Occipital lobe (tissue), 2 donors: ENCODE data around the gene TSPAN18. TPM values are rescaled to one million over a fixed set of nuclear protein-coding genes. Genes with fewer than 3 reads are reported as not detected.
A peak's percentile ranks its signal among the peaks of the same experiment; 100 is the strongest.

Experiments used
- DNase-seq: peaks from one replicate; lab custom pipeline; 2025; lab: John Stamatoyannopoulos, UW
- total RNA-seq: library from RNA; depleted of rRNA; stranded (reverse); fragments of >200 nt; gene quantifications from one replicate; pipeline ENCODE4 v1.2.3, GENCODE V29; 2014

The TSPAN18 gene
- total RNA-seq, 1 donor from 2014 or later: 19.7 TPM

DNA sequence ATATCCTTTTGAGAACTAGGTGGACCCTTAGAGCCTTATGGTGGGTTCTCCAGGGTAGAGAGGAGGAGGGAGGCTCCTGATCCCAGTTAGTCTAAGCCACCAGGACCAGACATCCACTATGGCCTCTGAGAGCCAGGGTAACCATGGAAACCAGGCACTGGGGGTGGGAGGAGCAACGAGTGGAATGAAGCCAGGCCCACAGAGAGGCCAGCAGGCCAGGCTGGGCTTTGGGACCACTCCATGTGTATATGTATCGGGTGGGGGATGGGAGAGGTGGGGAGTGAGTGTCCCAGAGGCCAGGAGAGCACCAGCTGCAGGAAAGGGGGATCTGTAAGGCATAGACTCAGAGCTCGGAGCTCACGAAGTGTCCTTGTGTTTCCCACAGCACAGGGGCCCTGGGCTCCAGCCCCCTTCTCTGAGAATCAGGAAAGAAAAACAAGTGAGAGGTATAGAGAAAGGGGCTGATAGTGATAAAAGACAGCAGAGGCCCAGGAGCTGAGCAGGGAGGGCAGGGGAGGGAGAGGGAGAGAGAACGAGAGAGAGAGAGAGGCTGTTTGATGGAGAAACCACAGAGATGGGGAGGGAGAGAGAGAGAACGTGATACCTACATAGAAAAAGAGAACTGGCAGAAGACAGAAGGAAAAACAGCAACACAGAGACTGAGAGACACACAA lies 15.5 kb upstream of the TSPAN18 start:
- no peak for DNase-seq

DNA sequence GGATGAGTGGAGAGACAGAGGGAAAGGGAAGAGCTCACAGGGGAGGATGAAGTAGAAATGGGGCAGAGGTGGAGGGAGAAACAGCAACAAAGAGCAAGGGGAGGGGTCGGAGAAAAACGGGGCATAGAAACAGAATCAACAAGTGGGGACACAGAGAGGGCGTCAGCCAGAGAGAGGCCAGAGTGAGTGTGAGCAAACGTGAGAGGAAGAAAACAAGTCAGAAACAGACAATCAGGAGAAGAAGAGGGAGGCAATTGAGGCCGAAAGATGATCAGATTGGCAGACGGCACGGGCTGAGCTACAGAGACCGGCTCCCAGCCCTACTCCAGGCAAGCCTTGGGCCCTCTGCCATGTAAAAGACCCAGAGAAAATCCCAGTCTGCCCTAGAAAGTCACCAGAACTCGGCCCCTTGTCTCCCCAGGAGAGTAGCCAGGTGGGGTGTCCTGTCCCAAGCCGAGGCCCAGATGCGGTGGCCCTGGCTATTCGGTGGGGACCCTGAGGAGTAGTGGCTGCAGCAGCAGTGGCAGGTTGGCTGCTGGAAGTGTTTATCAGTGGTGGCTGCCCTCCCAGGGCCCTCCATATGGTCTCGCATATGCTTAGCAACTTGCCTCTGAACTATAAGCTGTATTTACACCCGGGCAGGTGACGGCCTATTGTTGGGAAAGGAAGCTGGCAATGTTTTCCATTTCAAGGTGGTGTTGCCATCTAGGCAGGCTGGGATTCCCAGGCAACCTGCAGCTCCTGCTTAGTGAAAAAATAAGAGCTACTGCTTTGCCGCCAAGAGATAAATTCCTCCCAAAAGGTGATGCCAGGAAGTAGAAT lies 14.8 kb upstream of the TSPAN18 start:
- no peak for DNase-seq

DNA sequence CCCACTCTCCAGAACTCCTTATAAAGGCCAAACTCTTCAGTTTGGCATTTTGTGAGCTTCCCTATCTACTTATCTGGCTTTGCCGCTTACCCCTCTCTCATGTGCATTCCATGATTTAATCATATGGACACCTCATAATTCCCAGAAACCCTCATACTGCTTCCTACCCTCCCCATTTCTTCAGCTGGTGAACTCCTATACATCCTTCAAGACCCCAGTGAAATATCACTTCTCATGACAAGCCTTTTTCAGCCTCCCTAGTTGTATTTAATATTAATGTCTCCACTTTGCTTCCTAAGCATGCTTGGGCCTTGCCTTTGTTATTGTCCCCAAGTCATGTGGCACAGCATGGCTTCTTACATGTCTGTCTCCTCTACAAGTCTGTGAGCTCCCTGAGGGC lies 13.7 kb upstream of the TSPAN18 start:
- DNase-seq: no peak

DNA sequence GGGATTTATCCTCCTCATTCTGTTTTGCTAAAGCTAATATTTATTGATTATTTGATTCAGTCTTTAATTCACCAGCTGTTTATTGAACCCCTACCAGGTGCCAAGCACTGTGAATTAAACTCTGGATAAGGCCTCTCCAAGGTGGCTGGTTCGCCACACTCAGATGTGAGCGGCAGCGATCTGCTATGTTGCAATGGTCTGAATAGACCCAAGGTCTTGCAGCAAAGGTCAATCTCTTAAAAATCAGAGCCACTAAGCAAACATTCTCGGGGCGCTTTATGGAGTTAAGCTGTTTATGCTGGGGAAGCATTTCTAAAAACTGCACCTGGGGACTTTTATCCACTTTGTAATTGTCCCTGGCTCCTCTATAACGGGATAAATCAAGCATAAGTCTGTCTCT lies 10.5 kb upstream of the TSPAN18 start:
- DNase-seq: no peak

DNA sequence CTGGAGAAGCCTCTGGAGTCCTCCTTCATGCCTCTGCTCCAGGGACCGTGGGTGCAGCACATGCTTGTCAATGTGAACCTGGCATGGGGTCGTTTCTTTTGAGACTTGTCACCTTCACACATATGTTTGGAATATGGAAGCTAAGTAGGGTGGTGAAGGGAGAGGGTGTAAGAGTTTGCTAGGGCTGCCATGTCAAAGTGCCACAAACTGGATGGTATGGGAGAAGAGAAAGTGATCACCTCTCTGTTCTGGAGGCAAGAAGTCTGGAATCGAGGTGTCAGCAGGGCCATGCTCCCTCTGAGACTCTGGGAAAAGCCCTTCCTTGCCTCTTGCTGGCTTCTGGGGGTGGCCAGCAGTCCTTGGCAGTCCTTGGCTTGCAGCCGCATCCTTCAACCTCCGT lies 8.7 kb upstream of the TSPAN18 start:
- DNase-seq: no peak

DNA sequence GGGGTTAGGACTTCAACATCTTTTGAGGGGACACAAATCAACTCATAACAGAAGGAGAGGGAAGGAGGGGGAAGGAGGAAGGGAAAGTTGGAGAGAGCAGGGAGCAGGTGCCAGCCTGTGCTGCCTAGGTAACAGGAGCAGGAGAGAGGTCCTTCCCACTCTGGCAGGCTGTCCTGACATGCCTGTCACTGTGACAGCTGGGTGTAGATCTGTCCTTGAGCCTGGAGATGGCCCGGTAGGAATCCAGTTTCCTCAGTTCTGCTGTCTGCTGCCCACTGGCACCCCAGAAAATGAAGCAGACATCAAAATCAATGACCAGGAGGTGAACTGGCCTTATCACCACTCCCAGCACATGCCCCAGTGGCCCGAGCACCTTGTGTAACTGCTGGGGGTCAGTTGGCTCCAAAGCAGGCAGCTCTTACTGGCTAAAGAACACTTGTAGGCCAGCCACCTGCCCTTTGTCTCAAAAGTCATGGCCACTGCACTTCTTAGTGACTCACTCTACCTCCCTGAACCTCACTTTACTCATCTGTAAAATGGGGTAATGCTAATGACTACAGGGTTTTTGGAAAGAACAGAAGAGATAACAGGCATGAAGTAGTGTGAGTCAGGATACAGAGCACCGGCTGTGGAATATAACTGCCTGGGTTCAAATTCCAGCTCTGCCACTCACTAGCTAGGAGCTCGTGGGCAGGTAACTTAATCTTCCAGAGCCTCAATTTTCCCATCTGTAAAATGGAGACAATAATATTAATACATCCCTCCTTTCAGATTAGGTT lies 8.0 kb upstream of the TSPAN18 start:
- no peak for DNase-seq

DNA sequence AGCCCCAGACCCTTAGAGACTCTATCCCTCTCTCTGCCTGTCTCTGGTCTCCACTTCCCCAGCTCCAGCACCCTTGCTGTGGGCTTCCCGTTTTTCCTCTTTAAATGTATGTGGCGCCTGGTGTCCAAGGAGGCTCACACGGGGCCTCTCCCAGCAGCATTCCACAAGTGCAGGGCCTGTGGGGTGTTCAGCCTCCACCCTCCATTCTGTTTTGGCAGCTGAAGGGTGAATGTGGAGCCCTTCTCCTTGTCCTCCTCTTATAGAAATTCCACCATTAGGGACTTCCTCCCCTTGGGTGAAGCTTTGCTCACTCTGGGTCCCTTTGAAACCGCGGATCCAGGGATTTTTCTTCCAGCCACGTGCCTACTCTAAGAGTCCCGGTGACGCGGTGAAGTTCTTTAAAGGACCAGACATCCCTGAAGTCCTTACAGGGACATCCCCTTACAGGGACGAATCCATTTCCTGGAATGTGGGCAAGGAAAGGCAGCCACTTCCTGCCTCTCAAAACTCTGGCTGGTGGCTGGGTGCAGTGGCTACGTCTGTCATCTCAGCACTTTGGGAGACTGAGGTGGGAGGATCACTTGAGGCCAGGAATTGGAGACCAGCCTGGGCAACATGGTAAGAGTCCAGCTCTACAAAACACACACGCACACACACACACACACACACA lies 1.6 kb upstream of the TSPAN18 start:
- DNase-seq: no peak

DNA sequence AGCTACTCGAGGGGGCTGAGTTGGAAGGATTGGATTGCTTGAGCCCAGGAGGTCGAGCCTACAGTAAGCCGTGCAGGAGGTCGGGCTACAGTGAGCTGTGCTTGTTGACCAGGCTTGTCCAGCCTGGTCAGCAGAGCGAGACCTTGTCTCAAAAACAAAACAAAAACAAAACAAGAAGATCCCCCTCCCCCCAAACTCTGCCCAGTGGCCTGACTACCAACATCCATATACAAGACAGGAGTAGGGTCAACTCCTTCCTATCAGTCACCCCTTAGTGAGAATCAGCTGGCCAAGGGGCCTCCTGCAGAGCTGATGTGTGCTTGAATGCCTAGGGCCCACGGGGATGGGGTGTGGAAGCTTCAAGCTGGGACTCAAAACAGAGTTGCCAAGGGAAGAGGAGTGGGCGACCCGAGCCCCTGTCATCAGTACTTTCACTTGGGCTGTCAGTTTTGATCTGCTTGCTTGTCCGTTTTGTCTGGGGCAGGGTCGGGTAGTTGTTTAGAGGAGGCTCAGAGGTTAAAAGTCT lies 942 bp upstream of the TSPAN18 start:
- no peak for DNase-seq

DNA sequence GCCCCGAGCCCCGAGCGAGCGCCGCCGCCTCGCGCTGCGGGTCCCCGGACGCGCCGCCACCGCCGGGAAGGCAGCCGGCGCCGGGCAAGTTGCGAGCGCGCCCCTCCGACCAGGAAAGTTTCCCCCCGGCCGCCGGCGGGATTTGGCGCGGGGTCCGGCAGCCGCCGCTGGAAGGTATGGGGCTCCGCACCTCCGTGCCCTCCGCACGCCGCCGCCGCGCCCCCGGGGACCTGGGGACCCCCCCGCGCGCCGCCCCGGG lies 281 bp downstream of the TSPAN18 start:
- DNase-seq: no peak

DNA sequence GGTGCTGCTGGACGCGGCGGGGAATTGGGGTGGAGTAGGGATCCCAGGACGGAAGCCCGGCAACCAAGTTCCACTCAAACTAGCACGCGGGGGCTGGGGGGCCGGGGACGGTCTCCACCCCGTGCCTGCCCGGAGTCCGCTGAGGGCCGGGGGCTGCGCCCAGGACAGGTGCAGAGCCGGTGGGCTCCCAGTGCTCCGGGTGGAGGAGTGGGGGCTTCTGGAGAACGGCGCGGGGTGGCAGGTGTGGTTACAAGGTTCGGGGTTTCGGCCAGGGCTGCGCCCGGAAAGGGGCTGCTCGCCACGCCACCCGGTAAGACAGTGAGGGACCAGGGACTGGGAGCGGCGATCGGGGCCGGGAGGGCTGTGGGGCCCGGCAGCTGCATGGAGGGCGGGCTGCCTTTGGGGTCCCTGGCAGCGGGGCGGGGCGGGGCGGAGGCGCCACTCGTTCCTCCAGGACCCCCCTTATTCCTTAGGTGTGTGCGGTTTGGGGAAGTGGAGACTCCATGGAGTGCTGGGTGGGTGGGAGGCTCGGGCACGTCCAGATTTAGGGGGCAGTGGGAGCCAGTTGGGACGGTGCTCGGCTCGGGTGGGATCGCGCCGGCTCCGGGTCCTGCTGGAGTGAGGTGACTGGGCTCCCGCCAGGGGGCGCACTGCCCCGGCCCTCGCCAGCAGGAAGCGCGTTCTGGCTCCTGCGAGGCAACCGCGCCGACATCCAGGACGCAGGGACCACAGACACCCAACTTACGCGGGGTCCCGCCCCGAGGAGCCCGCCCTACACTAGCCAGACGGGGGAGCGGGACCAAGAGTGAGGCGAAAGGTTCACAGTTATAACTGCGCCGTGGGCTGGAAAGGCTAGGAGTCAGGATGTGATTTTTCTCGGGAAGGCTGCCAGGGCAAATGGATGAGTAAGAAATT lies 868 bp downstream of the TSPAN18 start:
- DNase-seq: peak; percentile 48

DNA sequence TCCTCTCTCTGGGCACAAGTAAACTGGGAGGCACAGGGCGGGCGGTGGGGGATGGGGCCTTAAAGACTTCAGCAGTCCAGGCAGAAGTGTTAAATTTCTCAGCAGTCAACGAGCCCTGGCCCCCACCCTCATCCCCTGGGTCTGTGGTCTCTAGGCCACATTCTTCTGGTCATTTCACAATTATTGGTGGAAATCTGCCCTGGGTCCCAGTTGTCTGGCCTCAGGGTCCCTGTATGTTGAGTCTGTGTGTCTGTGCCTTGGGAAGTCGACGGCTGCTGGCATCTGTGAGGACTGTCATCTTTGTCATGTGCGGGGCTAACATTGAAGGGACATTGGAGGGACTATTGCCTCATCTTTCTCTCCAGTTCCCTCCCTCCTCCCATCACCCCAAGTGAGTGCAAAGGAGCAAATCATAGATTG lies 1.7 kb downstream of the TSPAN18 start:
- no peak for DNase-seq

DNA sequence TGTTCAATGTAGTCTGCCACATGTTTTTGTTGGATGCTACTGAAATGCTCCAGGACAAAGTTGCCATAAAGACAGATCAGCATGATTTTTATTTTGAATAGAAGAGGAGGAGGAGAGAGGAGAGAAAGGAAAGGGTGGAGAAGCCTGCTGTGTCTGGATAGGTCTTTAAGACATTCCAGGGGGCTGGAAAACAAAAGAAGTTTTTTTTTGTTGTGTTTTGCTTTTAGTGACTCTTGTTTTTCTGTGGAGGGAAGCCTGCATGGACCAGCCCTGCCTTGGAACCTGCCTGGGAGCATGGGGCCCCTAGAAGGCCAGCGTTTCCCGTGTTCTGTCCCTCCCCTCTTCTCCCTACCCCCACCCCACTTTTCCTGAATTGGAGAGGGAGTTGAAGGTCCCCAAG lies 2.3 kb downstream of the TSPAN18 start:
- no peak for DNase-seq

DNA sequence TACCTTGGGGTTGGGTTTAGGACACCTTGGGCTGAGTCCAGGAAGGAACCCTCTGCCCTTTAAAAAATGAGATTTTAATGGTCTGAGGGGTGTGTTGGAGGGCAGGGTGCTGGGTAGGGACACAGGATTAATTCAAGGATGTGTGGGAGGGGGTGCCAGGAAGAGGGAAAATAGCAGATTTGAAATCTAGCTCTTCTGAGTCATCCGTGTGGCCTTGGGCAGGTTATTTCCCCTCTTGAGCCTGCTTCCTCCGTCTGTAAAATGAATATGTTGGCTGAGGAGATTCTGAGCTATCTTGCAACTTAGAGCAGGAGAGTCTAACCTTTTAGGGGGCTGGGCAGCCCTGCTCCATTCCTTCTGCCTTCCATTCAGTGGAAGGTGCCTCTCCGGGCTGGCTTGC lies 3.0 kb downstream of the TSPAN18 start:
- no peak for DNase-seq

DNA sequence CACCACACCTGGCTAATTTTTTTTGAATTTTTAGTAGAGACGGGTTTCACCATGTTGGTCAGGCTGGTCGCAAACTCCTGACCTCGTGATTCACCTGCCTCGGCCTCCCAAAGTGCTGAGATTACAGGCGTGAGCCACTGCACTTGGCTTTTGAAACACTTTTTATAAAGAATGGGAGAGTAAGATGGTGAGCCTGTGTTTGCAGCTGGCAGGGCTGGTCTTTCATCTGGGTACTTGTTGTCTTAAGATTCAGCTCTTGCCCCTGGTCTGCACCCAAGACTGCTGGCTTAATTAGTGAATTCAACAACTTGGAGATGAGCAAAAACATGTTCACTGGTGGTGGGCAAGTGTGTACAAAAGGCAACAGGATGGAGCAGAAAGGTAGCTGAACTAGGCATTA lies 4.0 kb downstream of the TSPAN18 start:
- DNase-seq: no peak

DNA sequence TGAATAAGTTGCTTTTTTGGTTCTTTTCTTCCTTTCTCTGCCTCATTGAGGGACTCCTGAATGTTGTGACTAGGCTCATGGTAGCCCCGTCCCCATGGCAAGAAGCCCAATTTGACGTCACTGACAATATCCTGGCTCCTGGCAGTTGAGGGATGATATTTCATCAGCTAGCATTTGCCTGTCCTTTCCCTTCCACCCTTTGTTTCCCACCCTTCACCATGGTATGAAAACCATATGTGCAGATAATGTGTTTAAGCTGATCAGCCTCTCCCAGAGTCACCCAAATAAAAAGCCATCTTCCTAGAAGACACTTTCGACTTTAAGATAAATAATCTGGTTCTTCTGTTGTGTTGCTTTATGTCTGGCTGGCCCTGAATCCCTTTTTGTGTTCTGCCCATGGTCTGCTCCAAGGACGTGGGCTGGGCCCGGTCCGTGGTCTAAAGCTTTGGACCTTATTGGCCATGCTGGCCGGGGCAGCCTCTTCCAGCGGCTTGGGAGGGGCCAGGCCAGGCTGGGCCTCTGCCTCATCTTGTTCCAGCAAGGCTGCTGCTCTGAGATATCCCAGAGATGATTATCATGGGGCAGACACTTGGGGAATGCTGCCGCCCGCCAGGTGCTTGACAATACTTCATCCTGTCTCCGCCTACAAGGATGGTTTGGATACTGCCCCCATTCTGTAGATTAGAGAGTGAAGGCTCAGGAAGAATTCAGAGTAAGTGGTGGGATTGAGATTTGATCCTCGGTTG lies 5.1 kb downstream of the TSPAN18 start:
- no peak for DNase-seq

DNA sequence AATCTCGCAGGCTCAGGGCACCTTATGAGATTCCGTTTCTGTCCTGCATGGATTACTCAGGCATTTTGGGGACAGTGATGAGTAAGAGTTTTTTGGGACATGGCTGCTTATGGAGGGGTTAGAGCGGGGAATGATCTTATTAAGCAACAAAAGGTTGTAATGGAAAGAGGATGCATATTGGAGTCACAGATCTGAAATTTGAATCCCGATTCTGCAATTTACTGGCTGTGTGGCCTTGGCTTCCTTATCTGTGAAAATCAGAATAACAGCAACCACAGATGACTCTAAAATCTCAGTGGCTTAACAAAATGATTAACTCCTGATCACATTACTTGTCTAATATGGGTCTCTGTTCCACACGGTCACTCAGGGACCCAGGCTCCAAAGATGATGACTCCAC lies 5.8 kb downstream of the TSPAN18 start:
- DNase-seq: no peak

DNA sequence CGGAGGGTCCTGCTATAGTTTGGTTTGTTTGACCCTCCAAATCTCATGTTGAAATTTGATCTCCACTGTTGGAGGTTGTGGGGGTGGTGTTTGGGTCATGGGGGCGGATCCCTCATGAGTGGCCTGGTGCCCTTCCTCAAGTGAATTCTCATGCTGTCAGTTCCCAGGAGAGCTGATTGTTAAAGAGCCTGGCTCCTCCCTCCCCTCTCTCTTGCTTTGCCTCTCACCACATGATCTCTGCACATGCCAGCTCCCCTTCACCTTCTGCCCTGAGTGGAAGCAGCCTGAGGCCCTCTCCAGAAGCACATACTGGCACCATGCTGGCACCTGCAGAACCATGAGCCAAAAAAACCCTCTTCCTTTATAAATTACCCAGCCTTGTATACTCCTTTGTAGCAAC lies 7.1 kb downstream of the TSPAN18 start:
- DNase-seq: no peak

DNA sequence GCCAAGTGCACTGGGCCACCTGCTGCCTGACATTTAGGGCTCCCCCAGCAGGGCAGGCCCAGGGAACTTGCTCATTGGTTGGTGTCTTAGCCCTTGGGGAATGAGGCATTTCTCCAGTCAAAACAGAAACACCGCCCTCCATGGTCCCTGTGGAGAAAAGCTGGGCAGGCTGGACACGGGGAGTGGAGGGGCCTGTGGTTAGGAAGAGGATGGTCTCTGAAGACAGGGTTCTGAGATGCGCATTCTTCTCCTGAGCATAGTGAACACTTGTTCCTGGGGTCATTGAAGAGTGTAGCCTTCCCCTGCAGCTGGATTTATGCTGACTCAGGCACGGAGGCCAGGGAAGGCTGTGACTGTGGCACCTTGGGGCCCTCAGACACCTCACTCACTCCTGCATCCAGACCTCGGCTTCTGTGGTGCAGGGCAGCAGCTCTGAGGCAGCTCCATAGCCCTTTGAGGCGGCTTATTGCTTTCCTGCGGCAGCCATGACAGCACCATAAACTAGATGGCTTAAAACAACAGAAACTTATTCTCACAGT lies 8.2 kb downstream of the TSPAN18 start:
- DNase-seq: no peak

DNA sequence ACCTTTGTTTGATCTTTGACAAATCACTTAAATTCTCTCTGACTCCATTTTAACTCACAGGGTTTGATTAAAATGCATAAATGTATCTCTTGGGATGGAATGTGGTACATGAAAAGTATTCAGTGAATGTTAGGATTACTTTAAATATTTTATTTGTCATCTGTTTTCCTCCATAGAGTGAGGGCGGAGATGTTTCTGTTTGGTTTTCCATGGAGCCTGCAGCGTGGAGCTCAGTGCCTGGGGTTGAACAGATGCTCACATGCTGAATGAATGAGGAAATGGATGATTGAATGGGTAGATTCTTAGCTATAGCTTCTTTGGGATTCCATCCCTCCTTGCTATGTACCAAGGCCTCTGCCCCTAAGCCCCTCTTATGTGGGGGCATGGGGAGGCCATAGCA lies 10.0 kb downstream of the TSPAN18 start:
- no peak for DNase-seq
